ENCODE measurements around the gene PTBP2.

DNA sequence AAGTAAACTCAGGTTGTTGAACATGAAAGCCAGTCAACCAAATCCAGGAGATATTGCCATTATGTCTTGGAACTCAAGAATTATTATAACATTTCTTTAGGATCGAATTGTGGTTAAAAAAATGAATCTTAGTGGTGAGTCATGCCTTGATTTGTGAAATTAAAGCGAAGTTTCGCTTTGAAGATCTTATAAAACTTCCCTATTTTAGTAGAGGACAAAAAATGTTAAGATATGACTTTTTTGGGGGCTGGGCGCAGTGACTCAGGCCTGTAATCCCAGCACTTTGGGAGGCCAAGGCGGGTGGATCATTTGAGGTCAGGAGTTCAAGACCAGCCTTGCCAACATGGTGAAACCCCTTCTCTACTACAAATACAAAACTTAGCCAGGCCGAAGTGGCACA lies 39.5 kb upstream of the PTBP2 start:
- TF ChIP-seq, protein P1, sequence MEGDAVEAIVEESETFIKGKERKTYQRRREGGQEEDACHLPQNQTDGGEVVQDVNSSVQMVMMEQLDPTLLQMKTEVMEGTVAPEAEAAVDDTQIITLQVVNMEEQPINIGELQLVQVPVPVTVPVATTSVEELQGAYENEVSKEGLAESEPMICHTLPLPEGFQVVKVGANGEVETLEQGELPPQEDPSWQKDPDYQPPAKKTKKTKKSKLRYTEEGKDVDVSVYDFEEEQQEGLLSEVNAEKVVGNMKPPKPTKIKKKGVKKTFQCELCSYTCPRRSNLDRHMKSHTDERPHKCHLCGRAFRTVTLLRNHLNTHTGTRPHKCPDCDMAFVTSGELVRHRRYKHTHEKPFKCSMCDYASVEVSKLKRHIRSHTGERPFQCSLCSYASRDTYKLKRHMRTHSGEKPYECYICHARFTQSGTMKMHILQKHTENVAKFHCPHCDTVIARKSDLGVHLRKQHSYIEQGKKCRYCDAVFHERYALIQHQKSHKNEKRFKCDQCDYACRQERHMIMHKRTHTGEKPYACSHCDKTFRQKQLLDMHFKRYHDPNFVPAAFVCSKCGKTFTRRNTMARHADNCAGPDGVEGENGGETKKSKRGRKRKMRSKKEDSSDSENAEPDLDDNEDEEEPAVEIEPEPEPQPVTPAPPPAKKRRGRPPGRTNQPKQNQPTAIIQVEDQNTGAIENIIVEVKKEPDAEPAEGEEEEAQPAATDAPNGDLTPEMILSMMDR (IDR thresholded peaks at IDR 0.05; ENCODE audit: low read depth, low read length): no peak
- TF ChIP-seq EZH2phosphoT487 (IDR thresholded peaks at IDR 0.05; ENCODE audit: low read depth): no peak

Measured in OCI-LY3 (cell line).